Activated naive CD4-positive, alpha-beta T cell treated with anti-CD3 and anti-CD28 coated beads, Interleukin-2, amount 50 U/mL, for 24 hours (primary cell): ENCODE measurements around the gene COL28A1.

Experiments used
- H3K27ac Mint-ChIP-seq: one replicate; pipeline ENCODE4 v1.8.0; 2021; ENCODE audit warnings: mild to moderate bottlenecking, mixed read lengths
- H3K27me3 Mint-ChIP-seq: one replicate; pipeline ENCODE4 v1.8.0; 2021; ENCODE audit warnings: mixed read lengths
- H3K36me3 Mint-ChIP-seq: one replicate; pipeline ENCODE4 v1.8.0; 2021; ENCODE audit warnings: mixed read lengths
- H3K4me1 Mint-ChIP-seq: one replicate; pipeline ENCODE4 v1.8.0; 2021; ENCODE audit warnings: mixed read lengths
- H3K4me3 Mint-ChIP-seq: one replicate; pipeline ENCODE4 v1.8.0; 2021; ENCODE audit warnings: mild to moderate bottlenecking, mixed read lengths
- H3K9me3 Mint-ChIP-seq: one replicate; pipeline ENCODE4 v1.8.0; 2021; ENCODE audit warnings: mixed read lengths

Gene COL28A1

GRCh38 chr7:7542251-7542835 lies 6.7 kb upstream of the COL28A1 start:
- no peak overlapping the region for H3K4me3 Mint-ChIP-seq

DNA sequence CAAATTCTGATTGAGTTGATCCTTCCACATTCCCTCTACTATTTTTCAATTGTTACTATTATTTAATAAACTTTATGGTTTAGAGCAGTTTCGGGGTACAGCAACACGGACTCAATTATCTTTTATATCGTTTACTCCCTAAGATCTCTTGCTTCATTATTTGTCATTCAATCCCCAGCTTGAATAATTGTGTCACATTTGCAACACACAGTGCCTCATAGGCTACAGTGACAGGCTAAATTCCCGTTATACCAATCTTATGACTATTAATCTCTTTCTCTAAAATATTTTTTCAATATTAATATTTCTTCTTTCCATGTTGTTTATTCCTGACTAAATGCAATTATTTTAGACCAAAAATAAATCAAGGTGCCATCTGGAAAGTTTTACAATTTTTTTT lies 4.0 kb upstream of the COL28A1 start:
- no peaks in the 10 kb centered on the region for H3K27me3 Mint-ChIP-seq
- no peak overlapping the region for H3K4me3 Mint-ChIP-seq
- H3K36me3 Mint-ChIP-seq, result no peaks in the 10 kb centered on the region
- H3K4me1 Mint-ChIP-seq, result no peaks in the 10 kb centered on the region
- no peaks in the 10 kb centered on the region for H3K9me3 Mint-ChIP-seq
- no peak overlapping the region for H3K27ac Mint-ChIP-seq

More at GRCh38 chr7:7542251-7542835, 6.7 kb upstream of the COL28A1 start:
- Mint-ChIP-seq H3K9me3 (no peaks in the 10 kb centered on the region), H3K4me1 (no peaks in the 10 kb centered on the region), H3K27ac (no peak overlapping the region), H3K36me3 (no peaks in the 10 kb centered on the region), H3K27me3 (no peaks in the 10 kb centered on the region)

DNA sequence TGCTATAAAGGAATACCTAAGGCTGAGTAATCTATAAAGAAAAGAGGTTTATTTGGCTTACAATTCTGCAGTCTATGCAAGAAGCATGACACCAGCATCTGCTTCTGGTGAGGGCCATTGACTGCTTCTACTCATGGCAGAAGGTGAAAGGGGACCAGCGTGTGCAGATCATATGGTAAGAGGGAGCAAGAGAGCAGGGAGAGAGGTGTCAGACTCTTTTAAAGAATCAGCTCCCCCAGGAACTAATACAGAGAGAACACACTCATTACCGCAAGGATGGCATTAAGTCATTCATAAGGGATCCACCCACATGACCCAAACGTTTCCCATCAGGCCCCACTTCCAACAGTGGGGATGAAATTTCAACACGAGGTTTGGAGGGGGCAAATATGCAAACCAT lies 3.5 kb upstream of the COL28A1 start:
- Mint-ChIP-seq H3K36me3 (no peaks in the 10 kb centered on the region), H3K27ac (no peak overlapping the region), H3K4me3 (no peak overlapping the region), H3K27me3 (no peaks in the 10 kb centered on the region), H3K4me1 (no peaks in the 10 kb centered on the region), H3K9me3 (no peaks in the 10 kb centered on the region)

GRCh38 chr7:7537711-7538110 lies 2.0 kb upstream of the COL28A1 start:
- Mint-ChIP-seq H3K27me3 (peaks cover 3% of the 10 kb centered on the region), H3K4me3 (no peak overlapping the region), H3K9me3 (no peaks in the 10 kb centered on the region), H3K36me3 (no peaks in the 10 kb centered on the region), H3K4me1 (no peaks in the 10 kb centered on the region), H3K27ac (no peak overlapping the region)

- no peaks in the 10 kb centered on the region for H3K9me3 Mint-ChIP-seq
- no peaks in the 10 kb centered on the region for H3K36me3 Mint-ChIP-seq
- no peak overlapping the region for H3K4me3 Mint-ChIP-seq
- H3K27ac Mint-ChIP-seq, result no peak overlapping the region
- no peaks in the 10 kb centered on the region for H3K4me1 Mint-ChIP-seq
- H3K27me3 Mint-ChIP-seq, result peaks cover 3% of the 10 kb centered on the region
These were observed 835 bp upstream of the COL28A1 start for GRCh38 chr7:7536396-7537019.

- H3K4me1 Mint-ChIP-seq, result no peaks in the 10 kb centered on the region
- no peaks in the 10 kb centered on the region for H3K36me3 Mint-ChIP-seq
- H3K27me3 Mint-ChIP-seq, result peaks cover 3% of the 10 kb centered on the region
- H3K4me3 Mint-ChIP-seq, result no peak overlapping the region
- no peak overlapping the region for H3K27ac Mint-ChIP-seq
- H3K9me3 Mint-ChIP-seq, result no peaks in the 10 kb centered on the region
These were observed 1.7 kb downstream of the COL28A1 start for GRCh38 chr7:7533831-7534430.

DNA sequence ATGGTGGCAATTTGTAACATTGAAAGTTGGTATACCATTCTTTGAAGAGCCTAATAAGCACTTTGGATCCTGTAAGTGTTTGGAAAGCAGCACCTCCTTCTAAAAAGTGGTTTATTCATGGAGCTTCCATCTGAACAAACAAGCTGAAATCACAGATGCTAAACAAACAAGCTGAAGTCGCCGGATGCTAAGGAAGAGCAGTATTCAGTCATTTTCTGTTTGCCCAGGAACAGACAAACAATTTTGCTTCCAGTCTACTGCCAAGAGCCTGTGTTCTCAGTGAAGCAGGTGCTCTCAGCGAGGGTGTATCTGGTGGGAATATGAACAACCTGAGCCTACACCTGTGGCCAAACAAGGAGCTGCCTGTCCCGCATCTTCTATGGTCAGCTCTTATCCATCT lies 6.3 kb downstream of the COL28A1 start:
- H3K4me3 Mint-ChIP-seq, result no peak overlapping the region

GRCh38 chr7:7527047-7527446 lies 8.6 kb downstream of the COL28A1 start:
- no peaks in the 10 kb centered on the region for H3K4me1 Mint-ChIP-seq
- no peak overlapping the region for H3K27ac Mint-ChIP-seq
- no peaks in the 10 kb centered on the region for H3K9me3 Mint-ChIP-seq
- no peaks in the 10 kb centered on the region for H3K36me3 Mint-ChIP-seq
- no peaks in the 10 kb centered on the region for H3K27me3 Mint-ChIP-seq
- no peak overlapping the region for H3K4me3 Mint-ChIP-seq

More for the DNA sequence above, 6.3 kb downstream of the COL28A1 start:
- H3K9me3 Mint-ChIP-seq, result no peaks in the 10 kb centered on the region
- H3K27me3 Mint-ChIP-seq, result peaks cover 3% of the 10 kb centered on the region
- H3K36me3 Mint-ChIP-seq, result no peaks in the 10 kb centered on the region
- H3K4me1 Mint-ChIP-seq, result no peaks in the 10 kb centered on the region
- H3K27ac Mint-ChIP-seq, result no peak overlapping the region

DNA sequence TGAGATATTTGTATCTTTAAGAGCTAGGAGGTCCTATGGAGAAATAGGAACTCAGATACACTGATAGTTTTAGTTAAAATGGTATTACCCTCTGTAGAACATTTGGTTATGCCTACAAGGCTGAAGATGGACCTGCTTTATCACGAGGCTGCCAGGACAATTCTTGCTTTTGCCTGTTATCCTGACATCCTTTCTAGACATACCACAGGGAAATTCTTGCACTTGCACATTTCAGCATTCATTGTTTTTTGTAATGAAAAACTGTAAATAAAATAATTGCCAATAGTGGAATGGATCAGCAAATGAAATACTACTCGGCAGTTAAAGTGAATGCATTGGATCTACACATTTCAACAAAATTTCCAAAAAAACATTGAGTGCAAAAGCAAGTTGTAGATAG lies 9.7 kb downstream of the COL28A1 start:
- Mint-ChIP-seq H3K27me3 (no peaks in the 10 kb centered on the region), H3K36me3 (no peaks in the 10 kb centered on the region), H3K4me1 (no peaks in the 10 kb centered on the region), H3K27ac (no peak overlapping the region), H3K9me3 (no peaks in the 10 kb centered on the region), H3K4me3 (no peak overlapping the region)

- H3K4me3 Mint-ChIP-seq, result no peak overlapping the region
- H3K27ac Mint-ChIP-seq, result no peak overlapping the region
These were observed 11.6 kb downstream of the COL28A1 start for GRCh38 chr7:7524121-7524520.

DNA sequence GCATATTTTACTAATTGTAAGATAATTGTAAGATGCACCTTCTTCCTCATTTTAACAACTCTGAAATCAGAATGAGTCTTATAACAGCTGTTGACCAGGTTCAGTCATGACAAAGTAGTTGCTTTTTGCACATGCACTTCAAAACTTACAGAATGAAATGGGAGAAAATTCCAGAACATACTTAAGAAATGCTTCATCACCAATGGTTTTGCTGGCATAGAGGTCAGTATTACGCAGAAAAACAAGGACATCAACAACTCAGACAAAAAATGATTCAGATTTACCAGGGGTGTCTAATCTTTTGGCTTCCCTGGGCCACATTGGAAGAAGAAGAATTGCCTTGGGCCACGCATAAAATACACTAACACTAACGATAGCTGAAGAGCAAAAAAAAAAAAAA lies 13.3 kb downstream of the COL28A1 start:
- Mint-ChIP-seq H3K27ac (no peak overlapping the region), H3K4me1 (no peaks in the 10 kb centered on the region), H3K4me3 (no peak overlapping the region), H3K36me3 (no peaks in the 10 kb centered on the region), H3K9me3 (no peaks in the 10 kb centered on the region), H3K27me3 (no peaks in the 10 kb centered on the region)

More at GRCh38 chr7:7524121-7524520, 11.6 kb downstream of the COL28A1 start:
- Mint-ChIP-seq H3K4me1 (no peaks in the 10 kb centered on the region), H3K27me3 (no peaks in the 10 kb centered on the region), H3K9me3 (no peaks in the 10 kb centered on the region), H3K36me3 (no peaks in the 10 kb centered on the region)

DNA sequence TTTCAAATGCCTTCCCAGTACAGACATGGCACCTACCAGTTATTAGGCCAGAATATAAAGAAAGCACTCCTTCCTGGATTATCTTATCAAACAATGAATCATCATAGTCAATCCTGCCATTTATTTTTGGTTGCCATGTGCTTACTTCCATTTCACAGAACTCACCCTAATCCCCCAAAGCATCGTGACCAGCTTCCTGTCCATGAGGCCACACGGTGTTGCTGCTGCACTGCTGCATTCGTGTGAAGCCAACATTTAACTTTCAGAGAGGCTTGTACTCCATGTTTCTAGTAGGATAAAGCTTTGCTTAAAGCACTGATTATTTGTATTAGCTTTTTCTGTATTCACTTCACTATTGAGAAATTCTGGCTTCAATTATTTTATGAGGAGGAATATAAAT lies 14.4 kb downstream of the COL28A1 start:
- H3K27me3 Mint-ChIP-seq, result no peaks in the 10 kb centered on the region
- no peak overlapping the region for H3K27ac Mint-ChIP-seq
- H3K4me3 Mint-ChIP-seq, result no peak overlapping the region
- H3K9me3 Mint-ChIP-seq, result no peaks in the 10 kb centered on the region
- H3K36me3 Mint-ChIP-seq, result no peaks in the 10 kb centered on the region
- H3K4me1 Mint-ChIP-seq, result no peaks in the 10 kb centered on the region

DNA sequence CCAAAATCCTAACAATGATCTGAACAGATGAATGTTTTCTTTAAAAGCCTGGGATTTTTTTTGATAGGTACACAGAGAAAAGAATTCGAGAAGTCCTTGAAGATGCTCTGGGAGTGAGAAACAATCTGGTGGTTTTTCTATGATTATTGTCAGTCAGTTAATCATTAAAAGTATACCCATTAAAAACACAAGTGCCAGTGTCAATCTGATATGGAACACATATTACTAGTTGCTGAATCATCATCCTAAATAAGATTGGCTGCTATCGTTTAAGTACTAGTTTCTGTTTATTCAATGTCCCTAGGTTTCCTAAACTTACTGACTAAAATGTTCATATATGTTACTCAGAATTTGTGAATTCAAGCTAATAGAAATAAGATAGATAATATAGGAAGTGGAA lies 16.1 kb downstream of the COL28A1 start:
- Mint-ChIP-seq H3K27me3 (no peaks in the 10 kb centered on the region), H3K4me3 (no peak overlapping the region), H3K27ac (no peak overlapping the region), H3K4me1 (no peaks in the 10 kb centered on the region), H3K36me3 (no peaks in the 10 kb centered on the region), H3K9me3 (no peaks in the 10 kb centered on the region)

GRCh38 chr7:7519056-7519455 lies 16.6 kb downstream of the COL28A1 start:
- Mint-ChIP-seq H3K4me1 (no peaks in the 10 kb centered on the region), H3K27me3 (no peaks in the 10 kb centered on the region), H3K4me3 (no peak overlapping the region), H3K9me3 (no peaks in the 10 kb centered on the region), H3K27ac (no peak overlapping the region), H3K36me3 (no peaks in the 10 kb centered on the region)

GRCh38 chr7:7517754-7518153 lies 17.9 kb downstream of the COL28A1 start:
- Mint-ChIP-seq H3K27me3 (no peaks in the 10 kb centered on the region), H3K4me3 (no peak overlapping the region), H3K27ac (no peak overlapping the region), H3K36me3 (no peaks in the 10 kb centered on the region), H3K9me3 (no peaks in the 10 kb centered on the region), H3K4me1 (no peaks in the 10 kb centered on the region)

DNA sequence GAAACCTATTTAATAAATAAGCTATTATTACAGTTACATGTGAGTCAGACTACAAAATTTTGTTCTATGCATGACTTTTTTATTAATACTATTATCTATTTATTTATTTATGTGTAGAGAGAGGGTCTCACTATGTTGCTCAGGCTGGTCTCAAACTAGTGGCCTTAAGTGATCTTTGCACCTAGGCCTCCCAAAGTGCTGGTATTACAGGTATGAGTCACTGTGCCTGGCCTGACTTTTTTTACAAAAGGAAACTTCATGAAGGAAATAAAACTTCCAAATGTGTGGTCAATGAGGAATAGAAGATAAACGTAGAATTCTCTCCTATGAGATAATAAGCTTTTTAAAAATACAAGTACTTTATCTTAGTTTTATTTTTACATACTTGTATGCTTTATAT lies 19.0 kb downstream of the COL28A1 start:
- Mint-ChIP-seq H3K36me3 (no peaks in the 10 kb centered on the region), H3K27me3 (no peaks in the 10 kb centered on the region), H3K9me3 (no peaks in the 10 kb centered on the region), H3K27ac (no peak overlapping the region), H3K4me1 (no peaks in the 10 kb centered on the region), H3K4me3 (no peak overlapping the region)
